Measurements from ENCODE around the gene ADAMTS9.

ADAMTS9 gene

GRCh38 chr3:64483467-64483866 lies 204.3 kb downstream of the ADAMTS9 start:
- no peak for DNase-seq

- no peak for DNase-seq
Observed at GRCh38 chr3:64475037-64475436, 212.8 kb downstream of the ADAMTS9 start.

GRCh38 chr3:64473466-64473865 lies 214.3 kb downstream of the ADAMTS9 start:
- DNase-seq = no peak

GRCh38 chr3:64470436-64470835 lies 217.4 kb downstream of the ADAMTS9 start:
- DNase-seq = no peak

GRCh38 chr3:64467255-64467944 lies 220.4 kb downstream of the ADAMTS9 start:
- DNase-seq = no peak

Measured in activated CD8-positive, alpha-beta memory T cell treated with anti-CD3 and anti-CD28 coated beads for 24 hours (primary cell).